Right hindlimb (tissue), 1 donor: ENCODE results near the gene TBCK.
"Not testable (repeated sequence)": the region's sequence is repeated elsewhere in the genome, so short reads cannot be mapped to it uniquely, and the experiment has no call there.

Source experiments
- DNase-seq: peaks from one replicate; pipeline ENCODE4 v3.0.0-alpha.2; 2018

TBCK gene

DNA sequence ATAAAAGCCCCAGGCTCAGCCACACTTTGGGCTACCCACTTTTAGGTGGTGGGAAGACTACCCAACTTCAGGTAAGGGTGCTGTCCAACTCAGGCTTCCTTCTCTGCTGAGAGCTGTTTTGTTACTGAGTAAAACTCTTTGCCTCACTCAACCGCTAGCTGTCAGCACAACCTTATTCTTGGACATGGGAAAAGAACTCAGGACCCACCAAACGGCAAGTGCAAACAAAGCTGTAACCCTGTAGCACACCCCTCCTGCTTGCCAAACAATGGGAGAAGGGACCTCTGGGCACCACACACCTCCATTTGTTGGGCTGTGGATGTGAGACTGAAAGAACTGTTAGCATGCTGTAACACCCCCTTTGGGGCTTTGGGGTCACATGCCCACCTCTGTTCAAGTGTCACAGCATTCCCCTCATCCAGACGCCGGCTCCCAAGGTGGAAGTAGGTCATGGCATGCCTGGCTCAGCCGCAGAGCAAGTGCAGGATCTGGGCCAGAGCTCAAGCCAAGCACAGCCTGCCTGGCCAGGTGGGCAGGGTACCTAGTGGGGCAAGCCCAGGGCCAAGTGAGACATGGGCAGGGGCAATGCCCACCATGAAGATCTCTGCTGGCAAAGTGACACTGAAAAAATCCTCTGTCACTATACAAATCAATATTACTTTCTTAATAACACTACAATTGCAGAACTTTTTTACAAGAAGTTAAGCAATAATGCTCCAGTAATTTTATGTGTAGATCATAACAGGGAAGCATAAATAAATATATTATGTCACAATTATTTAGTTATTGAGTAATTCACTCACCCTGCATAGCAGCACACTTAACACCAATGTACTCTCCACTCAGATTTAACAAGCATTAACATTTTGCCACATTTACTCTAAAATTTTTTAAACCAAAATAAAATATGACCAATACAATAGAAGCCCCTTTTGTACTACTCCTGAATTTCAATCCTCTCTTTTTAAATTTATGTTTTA, 107.2 kb downstream of the TBCK start:
- DNase-seq, result no peak

DNA sequence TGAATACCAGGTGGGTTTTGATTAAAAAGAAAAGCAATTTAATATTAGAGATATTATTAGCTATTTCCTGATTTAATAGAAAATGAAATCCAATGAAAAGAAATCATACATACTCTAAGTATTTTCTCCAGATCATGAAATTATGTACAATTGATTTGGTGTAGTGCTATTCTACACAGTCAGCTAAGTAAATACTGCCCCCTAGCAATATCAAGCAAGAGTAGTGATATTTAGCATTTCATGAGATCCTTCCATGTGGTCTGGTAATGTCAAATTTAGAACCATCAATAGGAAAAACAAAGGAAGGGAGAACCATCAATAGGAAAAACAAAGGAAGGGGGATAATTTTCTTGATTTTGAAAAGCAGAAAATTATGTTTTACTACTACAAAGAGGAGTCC, 114.6 kb downstream of the TBCK start:
- DNase-seq, result no peak

DNA sequence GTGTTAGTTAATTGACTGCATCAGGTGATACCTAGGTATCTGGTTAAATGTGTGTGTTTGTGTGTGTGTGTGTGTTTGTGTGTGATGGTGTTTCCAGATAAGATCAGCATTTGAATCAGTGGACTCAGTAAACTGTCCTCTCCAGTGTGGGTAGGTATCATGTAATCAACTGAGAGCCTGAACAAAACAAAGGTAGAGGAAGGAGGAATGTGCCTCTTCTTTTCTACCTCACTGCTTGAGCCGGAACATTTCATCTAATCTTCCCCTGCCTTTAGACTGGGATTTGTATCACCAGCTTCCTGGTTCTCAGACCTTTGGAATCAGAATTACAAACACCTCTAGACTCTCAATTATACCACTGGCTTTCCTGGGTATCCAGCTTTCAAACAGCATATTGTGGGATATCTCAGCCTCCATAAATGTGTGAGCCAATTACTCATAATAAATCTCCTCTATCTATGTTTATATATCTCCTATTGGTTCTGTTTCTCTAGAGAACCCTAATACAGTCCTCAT, 120.5 kb downstream of the TBCK start:
- no peak for DNase-seq

DNA sequence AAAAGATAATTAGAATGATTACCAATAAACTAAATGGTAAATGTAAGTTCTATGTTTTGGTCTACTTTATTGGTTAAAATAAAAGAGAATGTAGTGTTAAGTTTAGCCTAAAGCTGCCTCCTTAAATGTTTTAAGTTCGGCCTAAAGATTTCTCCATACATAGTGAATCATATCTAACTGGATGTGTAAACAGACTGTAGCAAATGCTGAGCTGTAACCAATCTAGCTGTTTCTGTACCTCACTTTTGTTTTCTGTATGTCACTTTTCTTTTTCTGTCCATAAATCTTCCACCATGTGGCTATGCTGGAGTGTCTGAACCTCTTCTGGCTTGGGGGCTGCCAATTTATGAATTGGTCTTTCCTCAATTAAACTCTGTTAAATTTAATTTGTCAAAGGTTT, 121.2 kb downstream of the TBCK start:
- no peak for DNase-seq

DNA sequence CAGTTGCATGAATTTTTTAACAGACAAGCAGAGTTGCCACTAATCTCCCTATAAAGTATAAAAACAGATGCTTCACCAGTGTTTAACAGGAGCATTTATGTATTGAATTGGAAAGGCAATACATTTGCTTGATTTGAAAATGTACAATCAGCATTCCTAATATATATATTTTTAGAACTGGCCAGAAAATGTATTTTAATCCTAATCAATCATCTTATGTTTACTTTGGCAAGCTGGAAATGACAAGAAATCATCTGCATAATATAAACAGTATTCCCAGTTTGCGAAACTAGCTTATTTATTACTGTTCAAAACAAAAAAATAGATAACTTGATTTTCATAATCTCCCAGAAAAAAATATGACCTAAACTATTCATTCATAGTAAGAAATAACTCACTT, 123.9 kb downstream of the TBCK start:
- DNase-seq, result no peak

DNA sequence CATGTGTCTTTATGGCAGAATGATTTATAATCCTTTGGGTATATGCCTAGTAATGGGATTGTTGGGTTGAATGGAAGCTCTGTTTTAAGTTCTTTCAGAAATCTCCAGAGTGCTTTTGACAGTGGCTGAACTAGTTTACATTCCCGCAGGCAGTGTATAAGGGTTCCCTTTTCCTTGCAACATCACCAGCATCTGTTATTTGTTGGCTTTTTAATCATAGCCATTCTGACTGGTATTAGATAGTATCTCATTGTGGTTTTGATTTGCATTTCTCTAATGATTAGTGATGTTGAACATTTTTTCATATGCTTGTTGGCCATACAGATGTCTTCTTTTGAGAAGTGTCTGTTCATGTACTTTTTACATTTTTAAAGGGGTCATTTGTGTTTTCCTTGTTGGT, 129.8 kb downstream of the TBCK start:
- no peak for DNase-seq

DNA sequence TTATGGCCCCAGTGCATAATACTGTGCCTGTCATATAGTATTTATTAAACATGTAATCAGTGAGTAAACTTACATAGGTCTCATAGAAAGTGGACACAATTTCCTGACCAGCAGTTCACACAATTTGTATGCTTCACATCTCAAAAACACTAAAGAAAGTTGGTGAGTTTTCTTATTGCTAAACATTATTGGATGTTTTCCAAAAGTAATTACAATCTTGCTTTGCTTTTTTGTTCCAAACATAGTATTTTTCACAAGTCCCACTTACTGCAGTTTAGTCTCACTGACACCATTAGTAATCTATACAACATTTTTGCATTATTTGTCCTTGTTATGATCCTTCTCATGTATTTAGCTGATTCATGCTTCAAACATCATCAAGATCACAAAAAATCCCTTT, 132.5 kb downstream of the TBCK start:
- DNase-seq, result no peak

DNA sequence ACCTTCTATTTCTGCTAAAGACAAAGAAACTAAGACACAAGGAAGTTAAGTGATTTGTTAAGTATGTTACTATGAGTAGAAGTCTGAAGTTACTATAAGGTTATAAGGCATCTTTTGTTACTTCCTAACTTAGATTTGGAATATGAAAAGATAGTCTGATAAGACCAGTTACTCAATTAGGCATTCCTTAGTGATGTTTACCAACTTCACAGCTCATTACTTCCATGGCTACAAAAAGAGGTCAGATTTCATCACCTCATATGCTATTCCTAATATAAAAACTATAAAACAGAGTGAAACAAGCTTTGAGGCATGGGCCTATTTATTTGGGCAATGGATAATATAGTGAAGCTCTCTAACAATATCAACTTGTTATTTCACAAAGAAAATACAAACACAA, 143.1 kb downstream of the TBCK start:
- DNase-seq, result no peak

DNA sequence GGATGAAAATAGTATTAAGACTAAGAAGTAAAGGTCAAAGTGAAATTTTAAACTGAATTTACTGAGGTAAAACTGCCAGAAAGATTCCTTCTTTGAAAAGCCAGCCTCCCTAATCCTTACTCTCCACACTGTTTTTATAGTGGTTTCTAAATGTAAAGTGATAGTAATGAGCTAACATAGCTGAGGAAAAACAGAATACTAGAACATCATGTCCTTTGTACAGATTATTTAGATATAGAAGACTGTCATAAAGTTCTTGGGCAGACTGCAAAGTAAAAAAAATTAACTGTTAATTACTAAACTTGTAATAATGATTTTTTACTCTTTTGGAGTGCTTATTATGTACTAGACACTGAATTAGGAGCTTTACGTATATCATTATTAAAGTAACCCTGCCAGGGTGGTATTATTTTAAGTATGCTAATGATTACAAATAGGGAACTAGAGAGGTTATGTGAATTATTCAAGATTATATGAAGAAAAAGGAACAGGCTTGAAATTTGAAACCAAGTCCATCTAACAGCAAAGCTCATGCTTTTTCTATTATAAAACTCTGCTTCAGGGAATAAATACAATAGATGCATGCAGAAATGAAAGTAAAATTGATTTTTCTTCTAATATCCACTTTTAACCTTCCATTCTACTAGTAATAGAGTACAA, 150.5 kb downstream of the TBCK start:
- DNase-seq, result no peak

DNA sequence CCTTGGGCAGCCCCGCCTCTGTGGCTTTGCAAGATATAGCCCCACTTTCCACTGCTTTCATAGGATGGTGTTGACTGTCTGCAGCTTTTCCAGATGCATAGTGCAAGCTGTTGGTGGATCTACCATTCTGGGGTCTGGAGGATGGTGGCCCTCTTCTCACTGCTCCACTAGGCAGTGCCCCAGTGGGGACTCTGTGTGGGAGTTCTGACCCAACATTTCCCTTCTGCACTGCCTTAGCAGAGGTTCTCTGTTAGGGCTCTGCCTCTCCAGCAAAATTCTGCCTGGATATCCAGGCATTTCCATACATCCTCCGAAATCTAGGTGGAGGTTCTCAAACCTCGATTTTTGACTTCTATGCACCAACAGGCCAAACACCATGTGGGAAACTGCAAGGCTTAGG, 153.7 kb downstream of the TBCK start:
- no peak for DNase-seq

DNA sequence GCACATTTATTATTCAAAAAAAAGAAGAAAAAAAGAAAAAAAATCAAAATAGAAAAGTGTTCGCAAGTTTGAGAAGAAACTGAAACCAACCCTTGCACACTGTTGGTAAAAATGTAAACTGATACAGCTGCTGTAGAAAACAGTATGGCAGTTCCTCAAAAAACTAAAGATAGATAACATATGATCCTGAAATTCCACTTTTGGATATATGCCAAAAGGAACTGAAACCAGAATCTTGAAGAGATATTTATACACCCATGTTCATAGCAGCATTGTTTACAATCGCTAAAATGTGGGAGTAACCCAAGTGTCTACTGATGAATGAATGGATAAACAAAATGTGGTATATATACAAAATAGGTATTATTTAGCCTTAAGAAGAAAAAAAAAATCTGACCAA, 155.4 kb downstream of the TBCK start:
- DNase-seq, result no peak

DNA sequence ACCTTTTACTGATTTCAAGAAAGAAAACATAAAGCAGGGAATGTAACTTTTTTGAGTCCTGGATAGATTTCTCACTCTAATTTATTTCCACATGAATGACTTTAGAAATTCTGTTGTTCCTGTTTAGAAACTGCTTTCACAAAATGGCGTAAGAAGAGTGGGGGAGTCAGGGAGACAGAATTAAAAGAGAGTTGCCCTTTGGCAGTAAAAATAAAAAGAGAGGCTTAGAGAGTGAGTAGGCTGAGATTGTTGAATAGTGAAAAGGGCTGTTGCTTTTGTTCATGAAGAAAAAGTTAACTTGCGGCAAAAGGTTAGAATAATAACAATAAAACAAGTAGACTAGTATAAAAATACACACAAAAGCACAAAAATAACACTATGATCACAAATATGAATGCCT, 166.1 kb downstream of the TBCK start:
- DNase-seq, result no peak

DNA sequence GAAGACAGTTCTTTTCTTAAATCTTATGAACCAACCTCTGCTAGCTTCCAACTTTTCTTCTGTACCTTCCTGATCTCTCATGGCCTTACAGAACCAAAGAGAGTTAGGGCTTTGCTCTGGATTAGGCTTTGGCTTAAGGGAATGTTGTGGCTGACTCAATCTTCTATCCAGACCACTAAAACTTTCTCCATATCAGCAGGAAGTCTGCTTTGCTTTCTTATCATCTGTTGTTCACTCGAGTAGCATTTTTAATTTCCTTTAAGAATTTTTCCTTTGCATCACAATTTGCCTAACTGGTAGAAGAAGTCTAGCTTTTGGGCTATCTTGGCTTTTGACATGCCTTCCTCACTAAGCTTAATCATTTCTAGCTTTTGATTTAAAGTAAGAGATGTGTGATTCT, 167.0 kb downstream of the TBCK start:
- DNase-seq, result no peak

DNA sequence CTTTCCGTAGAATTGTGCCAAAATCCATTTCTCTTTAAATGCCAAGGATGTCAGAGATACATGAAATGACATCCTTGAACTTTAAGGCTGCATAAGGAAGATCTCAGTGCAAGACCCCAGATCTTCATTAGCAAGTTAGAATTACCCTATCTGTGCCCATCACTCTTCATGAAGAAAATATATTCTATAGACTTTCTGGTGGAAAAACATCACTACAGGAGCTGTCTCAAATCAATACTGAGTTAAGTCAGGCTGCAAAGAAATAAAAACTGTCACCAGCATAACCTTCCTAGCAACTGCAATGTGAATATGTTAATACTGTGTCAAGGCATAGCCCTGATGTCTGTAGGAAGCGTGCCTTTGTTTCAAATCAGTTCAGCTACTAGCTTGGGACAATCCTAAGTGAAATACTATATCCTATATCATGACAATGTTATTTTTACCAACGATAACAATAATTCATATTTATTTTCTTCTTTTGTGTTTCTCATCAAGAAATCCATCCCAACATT, 173.3 kb downstream of the TBCK start:
- no peak for DNase-seq

DNA sequence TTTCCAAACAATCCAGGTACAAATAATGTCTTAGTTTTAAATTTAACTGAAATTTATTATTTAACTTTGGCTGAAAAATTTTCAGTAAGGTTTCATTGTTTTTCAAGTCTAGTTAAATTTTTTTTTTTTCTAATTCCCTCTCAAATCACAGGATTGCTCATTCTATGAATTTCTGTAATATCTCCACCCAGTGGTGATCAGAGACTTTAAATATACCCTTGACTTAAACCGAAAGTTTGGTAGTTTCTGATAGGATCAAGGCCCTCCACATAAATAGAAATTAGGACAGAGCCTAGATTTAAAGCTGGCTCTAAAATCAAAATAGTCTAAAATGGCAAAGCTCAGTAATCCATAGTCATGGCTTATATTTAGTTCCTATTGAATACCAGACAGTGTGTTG, 175.4 kb downstream of the TBCK start:
- DNase-seq, result no peak

DNA sequence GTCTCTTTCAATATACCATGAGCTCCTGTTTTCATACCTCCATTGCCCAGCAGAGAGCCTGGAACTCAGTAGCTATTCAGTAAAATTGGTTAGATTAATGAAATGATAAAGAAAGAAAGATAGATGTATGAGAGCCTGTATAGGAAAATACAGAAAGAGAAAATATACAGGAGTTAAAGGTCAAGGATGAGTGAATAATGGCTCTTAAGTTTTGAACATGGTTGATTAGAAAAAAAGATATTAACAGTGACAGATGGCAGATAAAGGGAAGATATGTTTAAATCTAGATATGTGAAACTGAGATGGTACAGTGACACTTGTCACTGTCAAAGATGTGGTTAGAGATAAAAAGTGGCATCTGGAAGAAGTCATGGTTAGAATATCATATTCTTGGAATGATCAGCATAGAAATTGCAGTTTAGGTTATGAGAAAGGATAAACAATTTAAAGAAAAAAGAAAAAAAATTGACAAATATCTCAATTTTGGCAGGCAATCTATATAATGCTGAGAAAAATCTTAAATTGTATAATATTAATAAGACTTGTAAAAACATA, 179.2 kb downstream of the TBCK start:
- no peak for DNase-seq

DNA sequence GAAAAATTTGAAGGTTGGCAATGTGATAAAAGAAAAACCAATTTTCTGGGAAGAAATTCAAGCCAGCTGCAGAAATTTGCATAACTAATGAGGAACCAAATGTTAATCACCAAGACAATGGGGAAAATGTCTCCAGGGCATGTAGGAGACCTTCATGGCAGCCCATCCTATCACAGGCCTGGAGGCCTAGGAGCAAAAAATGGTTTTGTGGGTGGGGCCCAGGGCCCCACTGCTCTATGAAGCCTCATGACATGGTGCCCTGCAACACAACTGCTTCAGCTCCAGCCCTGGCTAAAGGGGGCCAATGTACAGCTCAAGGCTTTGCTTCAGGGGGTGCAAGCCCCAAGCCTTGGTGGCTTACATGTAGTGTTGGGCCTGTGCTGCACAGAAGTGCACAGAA, 184.0 kb downstream of the TBCK start:
- DNase-seq, result no peak

DNA sequence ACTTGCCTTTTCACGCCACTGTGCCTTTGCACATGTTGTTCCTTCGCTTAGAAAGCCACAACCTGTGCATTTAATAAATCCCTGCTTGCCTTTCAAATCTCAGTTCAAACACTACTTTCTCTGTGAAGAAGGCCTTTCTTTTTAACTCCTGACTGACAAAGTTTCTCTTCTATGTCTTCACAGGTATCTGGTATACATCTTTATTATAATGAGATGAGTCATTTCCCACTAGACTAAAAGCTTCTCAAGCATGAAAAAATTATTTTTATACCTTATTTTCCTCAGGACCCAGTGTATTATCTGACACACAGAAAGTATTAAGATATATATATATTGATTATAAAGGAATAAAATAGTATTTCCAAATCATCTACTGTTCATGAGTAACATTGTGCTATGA, 189.9 kb downstream of the TBCK start:
- DNase-seq, result no peak

DNA sequence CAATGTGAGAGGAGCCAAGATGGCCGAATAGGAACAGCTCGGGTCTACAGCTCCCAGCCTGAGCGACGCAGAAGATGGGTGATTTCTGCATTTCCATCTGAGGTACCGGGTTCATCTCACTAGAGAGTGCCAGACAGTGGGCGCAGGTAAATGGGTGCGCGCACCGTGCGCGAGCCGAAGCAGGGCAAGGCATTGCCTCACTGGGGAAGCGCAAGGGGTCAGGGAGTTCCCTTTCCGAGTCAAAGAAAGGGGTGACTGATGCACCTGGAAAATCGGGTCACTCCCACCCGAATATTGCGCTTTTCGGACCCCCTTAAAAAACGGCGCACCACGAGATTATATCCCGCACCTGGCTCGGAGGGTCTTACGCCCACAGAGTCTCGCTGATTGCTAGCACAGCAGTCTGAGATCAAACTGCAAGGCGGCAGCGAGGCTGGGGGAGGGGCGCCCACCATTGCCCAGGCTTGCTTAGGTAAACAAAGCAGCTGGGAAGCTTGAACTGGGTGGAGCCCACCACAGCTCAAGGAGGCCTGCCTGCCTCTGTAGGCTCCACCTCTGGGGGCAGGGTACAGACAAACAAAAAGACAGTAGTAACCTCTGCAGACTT, 196.0 kb downstream of the TBCK start:
- DNase-seq, result not testable (repeated sequence)

DNA sequence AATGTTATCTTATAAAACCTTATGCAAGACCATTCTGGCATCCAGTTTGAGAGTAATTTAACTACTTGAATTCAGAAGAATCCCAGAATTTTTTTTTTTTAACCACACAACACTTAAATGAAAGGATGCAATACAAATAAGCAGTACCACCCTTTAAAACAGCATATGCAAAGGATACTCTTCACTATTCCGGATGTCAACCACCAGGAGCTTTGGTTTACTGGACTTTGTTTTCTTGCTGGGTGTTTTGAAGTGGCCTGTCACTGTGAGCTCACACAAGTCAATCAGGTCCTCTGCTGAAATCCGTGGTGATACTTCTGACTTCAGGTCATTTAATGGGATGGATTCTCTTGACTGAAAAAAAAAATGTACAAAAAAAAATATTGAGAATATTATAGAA, 200.0 kb downstream of the TBCK start:
- no peak for DNase-seq

DNA sequence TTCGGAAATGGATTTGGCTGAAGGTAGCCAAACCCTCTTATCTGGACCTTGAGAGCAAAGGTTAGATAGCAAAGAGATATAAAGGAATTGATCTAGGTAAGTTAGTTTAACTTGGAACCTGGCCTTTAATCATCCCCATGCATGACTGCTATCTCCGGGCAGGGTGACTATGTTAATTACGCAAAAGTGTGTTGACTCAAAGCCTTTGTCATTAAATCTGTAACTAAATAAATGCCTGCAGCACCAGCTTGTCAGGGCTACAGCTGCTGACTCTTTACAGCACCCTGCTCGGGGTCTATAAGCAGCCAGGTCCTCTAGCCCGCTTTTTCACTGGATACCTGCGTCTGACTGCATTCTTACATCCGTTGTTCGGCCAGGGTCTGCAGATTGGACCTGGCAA, 201.7 kb downstream of the TBCK start:
- no peak for DNase-seq

DNA sequence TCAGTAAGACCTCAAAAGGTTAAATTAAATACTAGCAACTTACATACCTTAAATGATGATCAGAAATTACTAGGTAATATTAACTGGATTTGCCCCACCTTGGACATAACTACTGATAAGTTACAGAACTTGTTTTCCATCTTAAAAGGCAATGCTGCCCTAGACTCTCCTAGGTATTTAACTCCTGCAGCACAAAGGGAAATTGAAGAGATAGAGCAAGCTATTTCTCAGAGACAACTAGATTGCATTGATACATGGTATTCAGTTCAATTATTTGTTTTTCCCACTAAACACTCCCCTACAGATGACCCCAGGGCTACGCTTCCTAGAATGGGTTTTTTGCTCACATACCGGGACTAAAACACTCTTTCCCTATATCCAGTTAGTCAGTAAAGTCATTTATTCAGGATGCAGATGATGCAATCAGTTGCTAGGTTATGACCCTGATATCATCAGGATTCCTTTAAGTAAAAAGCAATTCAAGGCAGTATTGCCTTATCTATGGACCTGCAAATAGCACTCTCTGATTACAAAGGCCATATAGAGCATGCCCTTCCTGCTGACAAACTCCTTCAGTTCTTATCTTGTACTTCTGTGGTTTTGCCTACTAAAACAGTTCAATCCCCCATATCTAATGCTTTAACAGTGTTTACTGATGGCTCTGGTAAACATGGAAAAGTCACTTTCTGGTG, 204.1 kb downstream of the TBCK start:
- not testable (repeated sequence) for DNase-seq

DNA sequence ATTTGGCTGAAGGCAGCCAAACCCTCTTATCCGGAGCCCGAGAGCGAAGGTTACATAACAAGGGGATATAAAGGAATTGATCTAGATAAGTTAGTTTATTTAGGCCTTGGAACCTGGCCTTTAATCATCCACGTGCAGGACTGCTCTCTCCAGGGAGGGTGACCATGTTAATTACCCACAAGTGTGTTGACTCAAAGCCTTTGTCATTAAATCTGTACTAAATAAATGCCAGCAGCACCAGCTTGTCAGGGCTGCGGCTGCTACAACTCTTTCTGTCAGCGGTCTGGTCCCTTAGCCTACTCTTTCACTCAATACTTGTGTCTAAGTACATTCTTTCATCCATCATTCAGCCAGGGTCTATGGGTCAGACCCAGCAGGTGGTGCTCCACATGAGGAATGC, 206.1 kb downstream of the TBCK start:
- no peak for DNase-seq
